GM21825 (cell line): ENCODE results near the gene ETHE1.
"Not testable (repeated sequence)": the region's sequence is repeated elsewhere in the genome, so short reads cannot be mapped to it uniquely, and the experiment has no call there.

ENCODE experiments used
- ATAC-seq: cut with Tn5 transposase; IDR thresholded peaks from one replicate; pipeline ENCODE4 v1.9.1; 2021; ENCODE audit warnings: mild to moderate bottlenecking, moderate library complexity; ENCODE audit not compliant: unreplicated experiment

Gene ETHE1

GRCh38 chr19:43552198-43552450 is 25.1 kb upstream of the ETHE1 start:
- ATAC-seq = no peak

GRCh38 chr19:43551399-43552197 is 24.6 kb upstream of the ETHE1 start:
- no peak for ATAC-seq

- ATAC-seq = no peak
Observed at GRCh38 chr19:43548706-43549105, 21.7 kb upstream of the ETHE1 start.

- ATAC-seq = not testable (repeated sequence)
Observed at GRCh38 chr19:43547926-43548325, 20.9 kb upstream of the ETHE1 start.

- ATAC-seq = no peak
Observed at GRCh38 chr19:43546581-43546980, 19.6 kb upstream of the ETHE1 start.

- ATAC-seq = no peak
Observed at GRCh38 chr19:43545981-43546380, 19.0 kb upstream of the ETHE1 start.

- ATAC-seq = no peak
Observed at GRCh38 chr19:43545276-43545675, 18.3 kb upstream of the ETHE1 start.

GRCh38 chr19:43544077-43544476 is 17.1 kb upstream of the ETHE1 start:
- no peak for ATAC-seq

GRCh38 chr19:43541920-43542650 is 15.1 kb upstream of the ETHE1 start:
- ATAC-seq = no peak

GRCh38 chr19:43540381-43540780 is 13.4 kb upstream of the ETHE1 start:
- no peak for ATAC-seq

GRCh38 chr19:43538922-43539321 is 11.9 kb upstream of the ETHE1 start:
- no peak for ATAC-seq

GRCh38 chr19:43534816-43535761 is 8.1 kb upstream of the ETHE1 start:
- no peak for ATAC-seq

GRCh38 chr19:43534305-43534815 is 7.4 kb upstream of the ETHE1 start:
- no peak for ATAC-seq

- ATAC-seq = peak; percentile 74
Observed at GRCh38 chr19:43533546-43534304, 6.7 kb upstream of the ETHE1 start.

- peak; percentile 47 for ATAC-seq
Observed at GRCh38 chr19:43532962-43533545, 6.1 kb upstream of the ETHE1 start, which contains the start of gene ZNF575. Gene ZNF575 (plus strand): TSS chr19:43533188. CDS start chr19:43534423, 1,235 bp downstream.

GRCh38 chr19:43532571-43532961 is 5.6 kb upstream of the ETHE1 start:
- ATAC-seq = no peak

GRCh38 chr19:43527860-43528622 is 1.0 kb upstream of the ETHE1 start:
- ATAC-seq = no peak

- no peak for ATAC-seq
Observed at GRCh38 chr19:43525836-43526771, 897 bp downstream of the ETHE1 start.
